H9 (cell line): ENCODE results near the gene TIAM2. TPM values are rescaled to one million over a fixed set of nuclear protein-coding genes. Genes with fewer than 3 reads are reported as not detected.

Source experiments
- DNase-seq: peaks from one replicate; pipeline ENCODE4 v3.0.0-alpha.2; 2017
- H2AFZ ChIP-seq: one replicate; pipeline ENCODE4 v1.6.1; 2013; ENCODE audit warnings: mild to moderate bottlenecking, low read length, control low read depth, moderate library complexity
- H2AK5ac ChIP-seq: 2 replicates; pipeline ENCODE4 v1.6.1; 2013; ENCODE audit warnings: low read length, control low read depth, mixed read lengths; ENCODE audit not compliant: insufficient read length
- H2BK120ac ChIP-seq: one replicate; pipeline ENCODE4 v1.6.1; 2013; ENCODE audit warnings: low read depth, mild to moderate bottlenecking, low read length, control low read depth, inconsistent platforms; ENCODE audit not compliant: poor library complexity, severe bottlenecking
- H2BK12ac ChIP-seq: 2 replicates; pipeline ENCODE4 v1.6.1; 2013; ENCODE audit warnings: low read length, control low read depth, mixed read lengths, low read depth; ENCODE audit not compliant: insufficient read length
- H2BK15ac ChIP-seq: 2 replicates; pipeline ENCODE4 v1.6.1; 2013; ENCODE audit warnings: low read depth, low read length, control low read depth
- H2BK20ac ChIP-seq: one replicate; pipeline ENCODE4 v1.6.1; 2013; ENCODE audit warnings: low read depth, mild to moderate bottlenecking, low read length, control low read depth, inconsistent platforms; ENCODE audit not compliant: poor library complexity, severe bottlenecking
- H2BK5ac ChIP-seq: 2 replicates; pipeline ENCODE4 v1.6.1; 2013; ENCODE audit warnings: low read length, control low read depth, mixed read lengths; ENCODE audit not compliant: insufficient read length
- H3K14ac ChIP-seq: 2 replicates; pipeline ENCODE4 v1.6.1; 2013; ENCODE audit warnings: low read length, control low read depth; ENCODE audit not compliant: insufficient read depth
- H3K18ac ChIP-seq: 2 replicates; pipeline ENCODE4 v1.6.1; 2013; ENCODE audit warnings: low read depth, mild to moderate bottlenecking, mixed read lengths, low read length, control low read depth; ENCODE audit not compliant: insufficient read length
- H3K23ac ChIP-seq: 2 replicates; pipeline ENCODE4 v1.6.1; 2013; ENCODE audit warnings: low read length, control low read depth, mixed read lengths, low read depth; ENCODE audit not compliant: insufficient read length
- H3K23me2 ChIP-seq: 2 replicates; pipeline ENCODE4 v1.6.1; 2013; ENCODE audit warnings: low read depth, mild to moderate bottlenecking, mixed read lengths, low read length, control low read depth; ENCODE audit not compliant: insufficient read length, poor library complexity, severe bottlenecking
- H3K27ac ChIP-seq: 2 replicates; pipeline ENCODE4 v1.5.1; 2013; ENCODE audit warnings: low read length, control low read depth, mixed read lengths, low read depth; ENCODE audit not compliant: insufficient read length
- H3K27me3 ChIP-seq: 2 replicates; pipeline ENCODE4 v1.6.1; 2013; ENCODE audit warnings: low read length, control low read depth, inconsistent platforms; ENCODE audit not compliant: insufficient read depth
- H3K4ac ChIP-seq: 2 replicates; pipeline ENCODE4 v1.6.1; 2013; ENCODE audit warnings: low read depth, mild to moderate bottlenecking, control low read depth, inconsistent platforms, low read length, moderate library complexity
- H3K4me1 ChIP-seq: 2 replicates; pipeline ENCODE4 v1.6.1; 2013; ENCODE audit warnings: low read length, control low read depth, inconsistent platforms; ENCODE audit not compliant: insufficient read depth
- H3K4me2 ChIP-seq: 2 replicates; pipeline ENCODE4 v1.6.1; 2013; ENCODE audit warnings: low read length, control low read depth, mixed read lengths; ENCODE audit not compliant: insufficient read length, insufficient read depth
- H3K56ac ChIP-seq: 2 replicates; pipeline ENCODE4 v1.6.1; 2013; ENCODE audit warnings: low read depth, mild to moderate bottlenecking, mixed read lengths, low read length, control low read depth; ENCODE audit not compliant: insufficient read length
- H3K79me1 ChIP-seq: 2 replicates; pipeline ENCODE4 v1.6.1; 2013; ENCODE audit warnings: low read depth, mild to moderate bottlenecking, moderate library complexity, low read length, control low read depth, inconsistent platforms; ENCODE audit not compliant: insufficient read depth, poor library complexity, severe bottlenecking
- H3K79me2 ChIP-seq: 2 replicates; pipeline ENCODE4 v1.6.1; 2013; ENCODE audit warnings: low read length, control low read depth, inconsistent platforms; ENCODE audit not compliant: insufficient read depth
- H3K9ac ChIP-seq: 2 replicates; pipeline ENCODE4 v1.6.1; 2013; ENCODE audit warnings: low read length, control low read depth, mixed read lengths; ENCODE audit not compliant: insufficient read length; ENCODE audit errors: extremely low read depth
- H3K9me3 ChIP-seq: one replicate; pipeline ENCODE4 v1.6.1; 2013; ENCODE audit warnings: low read depth, low read length, inconsistent platforms; ENCODE audit not compliant: control insufficient read depth
- H3T11ph ChIP-seq: one replicate; pipeline ENCODE4 v1.6.1; 2013; ENCODE audit warnings: mild to moderate bottlenecking, low read length, control low read depth, inconsistent platforms
- H4K20me1 ChIP-seq: one replicate; pipeline ENCODE4 v1.6.1; 2013; ENCODE audit not compliant: control insufficient read depth, insufficient read length, insufficient read depth
- H4K5ac ChIP-seq: 2 replicates; pipeline ENCODE4 v1.6.1; 2013; ENCODE audit warnings: low read depth, mild to moderate bottlenecking, mixed read lengths, low read length, control low read depth; ENCODE audit not compliant: insufficient read length
- H4K8ac ChIP-seq: replicated peaks from 2 replicates; pipeline ENCODE4 v1.6.1; 2013; ENCODE audit warnings: low read length, control low read depth, mixed read lengths, low read depth; ENCODE audit not compliant: insufficient read length
- H4K91ac ChIP-seq: 2 replicates; pipeline ENCODE4 v1.6.1; 2013; ENCODE audit warnings: low read depth, mild to moderate bottlenecking, moderate library complexity, mixed read lengths, low read length, control low read depth; ENCODE audit not compliant: insufficient read length
- H3K27ac Mint-ChIP-seq, 3 experiments: 2 replicates in 2 of 3; 3 replicates in 1 of 3; pipeline ENCODE4 v1.8.0; 2020 to 2021; ENCODE audit warnings: mixed read lengths in 3 of 3, mild to moderate bottlenecking in 1 of 3, moderate library complexity in 1 of 3
- H3K27me3 Mint-ChIP-seq: 2 replicates; pipeline ENCODE4 v1.8.0; 2021; ENCODE audit warnings: low read depth, mild to moderate bottlenecking, moderate library complexity, mixed read lengths
- H3K36me3 Mint-ChIP-seq, 3 experiments: 2 replicates in 2 of 3; 3 replicates in 1 of 3; pipeline ENCODE4 v1.8.0; 2020 to 2021; ENCODE audit warnings: low read depth in 3 of 3, mixed read lengths in 3 of 3; ENCODE audit not compliant: insufficient read depth in 1 of 3
- H3K4me1 Mint-ChIP-seq, 2 experiments: 2 replicates each; pipeline ENCODE4 v1.8.0; 2020; ENCODE audit warnings: mixed read lengths in 2 of 2
- H3K4me3 Mint-ChIP-seq, 2 experiments: 2 replicates in 1 of 2; 3 replicates in 1 of 2; pipeline ENCODE4 v1.8.0; 2020 to 2021; ENCODE audit warnings: mild to moderate bottlenecking in 2 of 2, mixed read lengths in 2 of 2, moderate library complexity in 1 of 2
- H3K9me3 Mint-ChIP-seq, 2 experiments: 2 replicates in 1 of 2; 3 replicates in 1 of 2; pipeline ENCODE4 v1.8.0; 2020; ENCODE audit warnings: mild to moderate bottlenecking in 2 of 2, mixed read lengths in 2 of 2, moderate library complexity in 1 of 2
- whole genome bisulfite sequencing: extraction: QIAGEN DNeasy Blood & Tissue Kit; methylation state at CpG from one replicate; pipeline ENCODE4 v1.1.7; 2013; ENCODE audit warnings: missing lambda C conversion rate, low lambda C conversion rate, mixed read lengths; ENCODE audit not compliant: insufficient read length; ENCODE audit errors: extremely low coverage; 5-methylcytosine and 5-hydroxymethylcytosine counted together
- total RNA-seq: library from RNA; stranded (reverse); gene quantifications from 2 replicates; pipeline ENCODE4 v1.2.1, GENCODE V29; 2021
- TF ChIP-seq, protein P1 (sequence below): fragments of 200-600 bp; sonication (generic); conservative IDR thresholded peaks from 3 replicates; pipeline ENCODE4 v1.8.0; 2021; ENCODE audit warnings: antibody characterized with exemption, mild to moderate bottlenecking

The TIAM2 gene
- total RNA-seq, 1 experiment from 2014 or later = 6.3 TPM

DNA sequence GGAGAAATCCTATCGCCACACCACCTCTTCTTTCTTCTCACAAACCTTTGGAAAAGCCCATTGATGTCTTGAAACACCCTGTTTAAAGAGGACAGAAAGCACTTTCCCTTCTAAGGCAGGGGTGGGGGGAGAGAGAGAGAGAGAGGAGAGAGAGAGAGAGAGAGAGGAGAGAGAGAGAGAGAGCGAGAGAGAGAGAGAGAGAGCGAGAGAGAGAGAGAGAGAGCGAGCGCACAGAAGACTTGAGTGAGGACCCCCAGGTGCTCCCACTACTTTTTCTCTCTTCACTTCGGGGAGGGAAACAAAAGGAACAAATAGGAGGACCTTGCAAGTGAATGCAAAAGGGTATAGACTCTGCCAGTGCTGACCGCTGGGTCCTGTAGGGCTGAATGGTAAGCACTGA, 52.4 kb downstream of the TIAM2 start:
- H2BK120ac ChIP-seq = no peak overlapping the region
- no peaks in the 10 kb centered on the region for H4K20me1 ChIP-seq
- no peak overlapping the region for H2BK15ac ChIP-seq
- no peaks in the 10 kb centered on the region for H3K79me2 ChIP-seq
- H3K27me3 ChIP-seq = no peaks in the 10 kb centered on the region
- H4K91ac ChIP-seq = no peak overlapping the region
- no peak overlapping the region for H2BK12ac ChIP-seq
- no peak overlapping the region for H3K27ac ChIP-seq
- no peaks in the 10 kb centered on the region; the same call in 1 of the 2 replicates for H3K4me1 ChIP-seq
- TF ChIP-seq, protein P1, sequence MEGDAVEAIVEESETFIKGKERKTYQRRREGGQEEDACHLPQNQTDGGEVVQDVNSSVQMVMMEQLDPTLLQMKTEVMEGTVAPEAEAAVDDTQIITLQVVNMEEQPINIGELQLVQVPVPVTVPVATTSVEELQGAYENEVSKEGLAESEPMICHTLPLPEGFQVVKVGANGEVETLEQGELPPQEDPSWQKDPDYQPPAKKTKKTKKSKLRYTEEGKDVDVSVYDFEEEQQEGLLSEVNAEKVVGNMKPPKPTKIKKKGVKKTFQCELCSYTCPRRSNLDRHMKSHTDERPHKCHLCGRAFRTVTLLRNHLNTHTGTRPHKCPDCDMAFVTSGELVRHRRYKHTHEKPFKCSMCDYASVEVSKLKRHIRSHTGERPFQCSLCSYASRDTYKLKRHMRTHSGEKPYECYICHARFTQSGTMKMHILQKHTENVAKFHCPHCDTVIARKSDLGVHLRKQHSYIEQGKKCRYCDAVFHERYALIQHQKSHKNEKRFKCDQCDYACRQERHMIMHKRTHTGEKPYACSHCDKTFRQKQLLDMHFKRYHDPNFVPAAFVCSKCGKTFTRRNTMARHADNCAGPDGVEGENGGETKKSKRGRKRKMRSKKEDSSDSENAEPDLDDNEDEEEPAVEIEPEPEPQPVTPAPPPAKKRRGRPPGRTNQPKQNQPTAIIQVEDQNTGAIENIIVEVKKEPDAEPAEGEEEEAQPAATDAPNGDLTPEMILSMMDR = no peak
- no peak overlapping the region for H3K23ac ChIP-seq
- no peak overlapping the region for H3K9ac ChIP-seq
- no peaks in the 10 kb centered on the region for H3K79me1 ChIP-seq
- H3K4ac ChIP-seq = no peak overlapping the region
- no peak overlapping the region for H3T11ph ChIP-seq
- no peaks in the 10 kb centered on the region for H3K9me3 ChIP-seq
- no peak overlapping the region for H3K14ac ChIP-seq
- no peak overlapping the region for H4K8ac ChIP-seq
- no peak overlapping the region for H2BK5ac ChIP-seq
- H2BK20ac ChIP-seq = no peak overlapping the region
- no peak overlapping the region for H3K56ac ChIP-seq
- H3K4me3 Mint-ChIP-seq = no peak overlapping the region
- WGBS = no CpG with 5 or more reads among the region's 7 CpGs
- no peak overlapping the region for H4K5ac ChIP-seq
- no peak overlapping the region for H3K4me2 ChIP-seq
- no peak overlapping the region for H2AFZ ChIP-seq
- H2AK5ac ChIP-seq = no peak overlapping the region
- peak overlapping the region in 2 of 3 experiments; percentile 61 to 85; a peak in 2 of 7 replicates for H3K27ac Mint-ChIP-seq
- H3K36me3 Mint-ChIP-seq = no peaks in the 10 kb centered on the region; a peak in 2 of 7 replicates
- no peaks in the 10 kb centered on the region; a peak in 1 of 5 replicates for H3K9me3 Mint-ChIP-seq
- no peak for DNase-seq
- H3K27me3 Mint-ChIP-seq = no peaks in the 10 kb centered on the region; the same call in 1 of the 2 replicates
- no peak overlapping the region for H3K18ac ChIP-seq
- peaks cover 20 to 33% of the 10 kb centered on the region in 2 experiments for H3K4me1 Mint-ChIP-seq
- no peaks in the 10 kb centered on the region for H3K23me2 ChIP-seq
